HEK293 (cell line): ENCODE measurements around the gene SPECC1.

Experiments
- CTCF ChIA-PET: fragments of 350-600 bp; formaldehyde crosslinking; extraction: SDS; loops from one replicate; lab custom pipeline; 2021; ENCODE audit warnings: antibody characterized with exemption; lab: Yijun Ruan, JAX
- POLR2A ChIA-PET: fragments of 300-600 bp; formaldehyde crosslinking; extraction: SDS; loops from one replicate; lab custom pipeline; 2020; ENCODE audit warnings: antibody characterized with exemption, inconsistent platforms; lab: Yijun Ruan, JAX
- H3K27ac ChIP-seq: fragments of 200-500 bp; sonication (Bioruptor generic); 2 replicates; pipeline ENCODE4 v1.5.1; 2014; ENCODE audit warnings: low read depth, low read length, control low read depth, inconsistent platforms; ENCODE audit errors: extremely low read depth
- H3K36me3 ChIP-seq, 2 experiments: fragments of 200-500 bp in 1 of 2; sonication (Bioruptor generic) in 1 of 2; 1 replicate in 1 of 2; 2 replicates in 1 of 2; pipeline ENCODE4 v1.5.1; 2014 to 2017; ENCODE audit warnings: inconsistent platforms in 2 of 2, low read length in 2 of 2; ENCODE audit not compliant: control insufficient read depth in 2 of 2, insufficient read depth in 1 of 2
- H3K4me1 ChIP-seq: fragments of 200-500 bp; sonication (Bioruptor generic); 2 replicates; pipeline ENCODE4 v1.5.1; 2014; ENCODE audit warnings: mild to moderate bottlenecking, low read length, inconsistent platforms; ENCODE audit not compliant: control insufficient read depth, insufficient read depth
- H3K4me3 ChIP-seq: 2 replicates; pipeline ENCODE4 v1.5.1; 2011; ENCODE audit warnings: low read depth, mild to moderate bottlenecking, control low read depth, low read length, moderate library complexity
- H3K9me3 ChIP-seq: fragments of 200-500 bp; sonication (Bioruptor generic); 2 replicates; pipeline ENCODE4 v1.5.1; 2014; ENCODE audit warnings: low read depth, low read length, inconsistent platforms; ENCODE audit not compliant: control insufficient read depth, insufficient read depth
- BCL11A ChIP-seq: fragments of 450-650 bp; formaldehyde crosslinking; IDR thresholded peaks from 2 replicates; pipeline ENCODE4 v1.5.1; 2016; ENCODE audit warnings: low read depth, missing biosample characterization, missing genetic modification characterization
- EGR2 ChIP-seq: fragments of 450-650 bp; formaldehyde crosslinking; IDR thresholded peaks from 2 replicates; pipeline ENCODE4 v1.5.1; 2016; ENCODE audit warnings: low read depth, missing biosample characterization, missing genetic modification characterization
- GLIS2 ChIP-seq: fragments of 450-650 bp; formaldehyde crosslinking; IDR thresholded peaks from 2 replicates; pipeline ENCODE4 v1.5.1; 2016; ENCODE audit warnings: missing biosample characterization, missing genetic modification characterization
- KLF9 ChIP-seq: fragments of 450-650 bp; formaldehyde crosslinking; IDR thresholded peaks from 2 replicates; pipeline ENCODE4 v1.5.1; 2016; ENCODE audit warnings: missing biosample characterization, missing genetic modification characterization, low read depth
- OSR2 ChIP-seq: fragments of 450-650 bp; formaldehyde crosslinking; IDR thresholded peaks from 2 replicates; pipeline ENCODE4 v1.5.1; 2016; ENCODE audit warnings: missing biosample characterization, missing genetic modification characterization
- SP2 ChIP-seq: fragments of 450-650 bp; formaldehyde crosslinking; IDR thresholded peaks from 2 replicates; pipeline ENCODE4 v1.5.1; 2016; ENCODE audit warnings: missing biosample characterization, missing genetic modification characterization
- SP7 ChIP-seq: fragments of 450-650 bp; formaldehyde crosslinking; IDR thresholded peaks from 2 replicates; pipeline ENCODE4 v1.5.1; 2016; ENCODE audit warnings: missing biosample characterization, missing genetic modification characterization
- ZFHX2 ChIP-seq: fragments of 450-650 bp; formaldehyde crosslinking; conservative IDR thresholded peaks from 2 replicates; pipeline ENCODE4 v1.5.1; 2016; ENCODE audit warnings: missing biosample characterization, missing genetic modification characterization
- ZFP69B ChIP-seq: fragments of 450-650 bp; formaldehyde crosslinking; IDR thresholded peaks from 2 replicates; pipeline ENCODE4 v1.5.1; 2016; ENCODE audit warnings: missing biosample characterization, missing genetic modification characterization
- ZNF202 ChIP-seq: fragments of 450-650 bp; formaldehyde crosslinking; IDR thresholded peaks from 2 replicates; pipeline ENCODE4 v1.5.1; 2016; ENCODE audit warnings: missing biosample characterization, missing genetic modification characterization, borderline replicate concordance
- ZNF223 ChIP-seq: fragments of 450-650 bp; formaldehyde crosslinking; IDR thresholded peaks from 2 replicates; pipeline ENCODE4 v1.5.1; 2016; ENCODE audit warnings: missing biosample characterization, missing genetic modification characterization
- ZNF23 ChIP-seq: fragments of 450-650 bp; formaldehyde crosslinking; IDR thresholded peaks from 2 replicates; pipeline ENCODE4 v1.5.1; 2016; ENCODE audit warnings: missing biosample characterization, missing genetic modification characterization, borderline replicate concordance
- ZNF426 ChIP-seq: fragments of 450-650 bp; formaldehyde crosslinking; IDR thresholded peaks from 2 replicates; pipeline ENCODE4 v1.5.1; 2017; ENCODE audit warnings: missing biosample characterization, missing genetic modification characterization, mild to moderate bottlenecking, inconsistent platforms, moderate library complexity
- ZNF433 ChIP-seq: fragments of 450-650 bp; formaldehyde crosslinking; IDR thresholded peaks from 2 replicates; pipeline ENCODE4 v1.5.1; 2016; ENCODE audit warnings: missing biosample characterization, missing genetic modification characterization, low read depth
- ZNF473 ChIP-seq: fragments of 450-650 bp; formaldehyde crosslinking; IDR thresholded peaks from 2 replicates; pipeline ENCODE4 v1.5.1; 2017; ENCODE audit warnings: missing biosample characterization, missing genetic modification characterization
- ZNF501 ChIP-seq: fragments of 450-650 bp; formaldehyde crosslinking; IDR thresholded peaks from 2 replicates; pipeline ENCODE4 v1.5.1; 2016; ENCODE audit warnings: missing biosample characterization, missing genetic modification characterization
- ZNF621 ChIP-seq: fragments of 450-650 bp; formaldehyde crosslinking; IDR thresholded peaks from 2 replicates; pipeline ENCODE4 v1.5.1; 2017; ENCODE audit warnings: missing biosample characterization, missing genetic modification characterization
- ZNF654 ChIP-seq: fragments of 450-650 bp; formaldehyde crosslinking; IDR thresholded peaks from 2 replicates; pipeline ENCODE4 v1.5.1; 2016; ENCODE audit warnings: low read depth, missing biosample characterization, missing genetic modification characterization
- ZNF837 ChIP-seq: fragments of 450-650 bp; formaldehyde crosslinking; IDR thresholded peaks from 2 replicates; pipeline ENCODE4 v1.5.1; 2016; ENCODE audit warnings: missing biosample characterization, missing genetic modification characterization
- ZSCAN16 ChIP-seq: fragments of 450-650 bp; formaldehyde crosslinking; IDR thresholded peaks from 2 replicates; pipeline ENCODE4 v1.5.1; 2016; ENCODE audit warnings: missing biosample characterization, missing genetic modification characterization
- TF ChIP-seq, protein P1 (sequence below): fragments of 450-650 bp; formaldehyde crosslinking; IDR thresholded peaks from 2 replicates; pipeline ENCODE4 v1.5.1; 2016; ENCODE audit warnings: missing biosample characterization, missing genetic modification characterization
- TF ChIP-seq, protein P2 (sequence below): fragments of 450-650 bp; formaldehyde crosslinking; IDR thresholded peaks from 2 replicates; pipeline ENCODE4 v1.5.1; 2016; ENCODE audit warnings: missing biosample characterization, missing genetic modification characterization
- TF ChIP-seq, protein P3 (sequence below): fragments of 450-650 bp; formaldehyde crosslinking; IDR thresholded peaks from 2 replicates; pipeline ENCODE4 v1.5.1; 2016; ENCODE audit warnings: missing biosample characterization, missing genetic modification characterization
- TF ChIP-seq, protein P4 (sequence below): fragments of 450-650 bp; formaldehyde crosslinking; IDR thresholded peaks from 2 replicates; pipeline ENCODE4 v1.5.1; 2016; ENCODE audit warnings: missing biosample characterization, missing genetic modification characterization
- TF ChIP-seq, protein P5 (sequence below): fragments of 450-650 bp; formaldehyde crosslinking; optimal IDR thresholded peaks from 2 replicates; pipeline ENCODE3; 2016; ENCODE audit warnings: missing biosample characterization, mild to moderate bottlenecking, missing genetic modification characterization

Gene SPECC1

DNA sequence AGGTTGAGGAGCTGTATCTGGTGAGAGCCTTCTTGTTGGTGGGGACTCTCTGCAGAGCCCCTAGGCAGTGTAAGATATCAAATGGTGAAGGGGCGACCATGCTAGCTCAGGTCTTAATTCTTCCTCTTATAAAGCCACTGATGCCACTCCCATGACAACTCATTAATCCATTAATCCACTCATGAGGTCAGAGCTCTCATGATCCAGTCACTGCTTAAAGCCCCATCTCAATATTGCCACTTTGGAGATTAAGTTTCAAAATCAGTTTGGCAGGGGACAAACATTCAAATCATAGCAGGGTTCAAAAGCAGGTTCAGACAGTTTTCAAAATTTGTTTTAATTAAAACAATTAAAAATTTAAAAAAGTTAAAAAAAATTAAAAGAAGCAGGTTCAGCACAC is 13.1 kb upstream of the SPECC1 start:
- TF ChIP-seq, protein P1, sequence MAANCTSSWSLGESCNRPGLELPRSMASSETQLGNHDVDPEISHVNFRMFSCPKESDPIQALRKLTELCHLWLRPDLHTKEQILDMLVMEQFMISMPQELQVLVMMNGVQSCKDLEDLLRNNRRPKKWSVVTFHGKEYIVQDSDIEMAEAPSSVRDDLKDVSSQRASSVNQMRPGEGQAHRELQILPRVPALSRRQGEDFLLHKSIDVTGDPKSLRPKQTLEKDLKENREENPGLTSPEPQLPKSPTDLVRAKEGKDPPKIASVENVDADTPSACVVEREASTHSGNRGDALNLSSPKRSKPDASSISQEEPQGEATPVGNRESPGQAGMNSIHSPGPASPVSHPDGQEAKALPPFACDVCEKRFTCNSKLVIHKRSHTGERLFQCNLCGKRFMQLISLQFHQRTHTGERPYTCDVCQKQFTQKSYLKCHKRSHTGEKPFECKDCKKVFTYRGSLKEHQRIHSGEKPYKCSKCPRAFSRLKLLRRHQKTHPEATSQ (tag by site-specific recombination) = no peak
- TF ChIP-seq ZNF837 (no peak), ZNF23 (tag by site-specific recombination) (no peak), ZNF433 (tag by site-specific recombination) (no peak), ZNF621 (no peak), ZNF202 (tag by site-specific recombination) (no peak), SP2 (tag by site-specific recombination) (no peak), ZNF426 (tag by site-specific recombination) (no peak), ZNF223 (tag by site-specific recombination) (no peak), ZNF473 (tag by site-specific recombination) (no peak), OSR2 (no peak), ZNF501 (tag by site-specific recombination) (no peak), SP7 (tag by site-specific recombination) (no peak)
- Histone ChIP-seq H3K9me3 (no peaks in the 10 kb centered on the region), H3K4me3 (no peak overlapping the region), H3K36me3 (no peaks in the 10 kb centered on the region; a peak in 1 of 3 replicates), H3K27ac (no peak overlapping the region), H3K4me1 (no peaks in the 10 kb centered on the region)
- POLR2A ChIA-PET = interaction anchor here (0.6 to 1.7 kb wide), 2 partner anchors 13 to 95 kb away, joined by 4 to 7 read pairs; partner anchors contain the start of gene SPECC1
- CTCF ChIA-PET = interaction anchor here (1.2 to 1.9 kb wide), 5 partner anchors 13 to 125 kb away, joined by 3 to 14 read pairs (median 7); partner anchors contain the start of gene SPECC1

DNA sequence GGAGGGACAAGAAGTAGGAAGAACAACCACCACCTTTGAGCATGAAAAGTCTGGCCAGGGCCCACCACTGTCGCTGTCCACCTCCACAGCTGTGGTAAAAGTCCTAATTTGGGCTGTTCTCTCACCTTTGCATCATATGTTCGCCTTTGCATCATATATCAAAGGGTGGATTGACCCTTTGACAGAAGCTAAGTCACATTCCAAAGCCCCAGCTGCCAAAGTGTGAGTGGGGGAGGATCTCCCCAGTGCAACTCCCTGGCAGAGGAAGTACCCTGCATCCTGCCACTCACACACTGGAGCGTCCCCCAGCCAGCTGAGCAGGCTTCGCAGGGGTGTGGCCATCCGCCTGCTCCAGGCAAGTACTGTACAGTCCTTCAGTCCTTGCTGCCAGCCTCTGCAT is 12.7 kb upstream of the SPECC1 start:
- Histone ChIP-seq H3K4me1 (no peaks in the 10 kb centered on the region), H3K9me3 (no peaks in the 10 kb centered on the region), H3K27ac (no peak overlapping the region), H3K36me3 (no peaks in the 10 kb centered on the region; a peak in 1 of 3 replicates), H3K4me3 (no peak overlapping the region)
- CTCF ChIA-PET = interaction anchor here (1.2 to 1.9 kb wide), 5 partner anchors 12 to 124 kb away, joined by 3 to 14 read pairs (median 7); partner anchors contain the start of gene SPECC1
- POLR2A ChIA-PET = interaction anchor here (0.8 to 1.7 kb wide), 2 partner anchors 12 to 19 kb away, joined by 3 to 7 read pairs; partner anchors contain the start of genes AKAP10 and SPECC1
- TF ChIP-seq ZFHX2 (tag by site-specific recombination) (peak; percentile 56), KLF9 (0 out of 2 replicates have a peak, but pooled peaks have one; percentile 23), SP2 (tag by site-specific recombination) (peak; percentile 38; the same call in 1 of the 2 replicates), ZFP69B (0 out of 2 replicates have a peak, but pooled peaks have one; percentile 55), OSR2 (0 out of 2 replicates have a peak, but pooled peaks have one; percentile 6), ZNF654 (no peak), EGR2 (tag by site-specific recombination) (peak; percentile 44; the same call in 1 of the 2 replicates), GLIS2 (peak; percentile 43), SP7 (tag by site-specific recombination) (peak; percentile 30; the same call in 1 of the 2 replicates), ZSCAN16 (tag by site-specific recombination) (no peak), BCL11A (tag by site-specific recombination) (no peak)
- TF ChIP-seq, protein P2, sequence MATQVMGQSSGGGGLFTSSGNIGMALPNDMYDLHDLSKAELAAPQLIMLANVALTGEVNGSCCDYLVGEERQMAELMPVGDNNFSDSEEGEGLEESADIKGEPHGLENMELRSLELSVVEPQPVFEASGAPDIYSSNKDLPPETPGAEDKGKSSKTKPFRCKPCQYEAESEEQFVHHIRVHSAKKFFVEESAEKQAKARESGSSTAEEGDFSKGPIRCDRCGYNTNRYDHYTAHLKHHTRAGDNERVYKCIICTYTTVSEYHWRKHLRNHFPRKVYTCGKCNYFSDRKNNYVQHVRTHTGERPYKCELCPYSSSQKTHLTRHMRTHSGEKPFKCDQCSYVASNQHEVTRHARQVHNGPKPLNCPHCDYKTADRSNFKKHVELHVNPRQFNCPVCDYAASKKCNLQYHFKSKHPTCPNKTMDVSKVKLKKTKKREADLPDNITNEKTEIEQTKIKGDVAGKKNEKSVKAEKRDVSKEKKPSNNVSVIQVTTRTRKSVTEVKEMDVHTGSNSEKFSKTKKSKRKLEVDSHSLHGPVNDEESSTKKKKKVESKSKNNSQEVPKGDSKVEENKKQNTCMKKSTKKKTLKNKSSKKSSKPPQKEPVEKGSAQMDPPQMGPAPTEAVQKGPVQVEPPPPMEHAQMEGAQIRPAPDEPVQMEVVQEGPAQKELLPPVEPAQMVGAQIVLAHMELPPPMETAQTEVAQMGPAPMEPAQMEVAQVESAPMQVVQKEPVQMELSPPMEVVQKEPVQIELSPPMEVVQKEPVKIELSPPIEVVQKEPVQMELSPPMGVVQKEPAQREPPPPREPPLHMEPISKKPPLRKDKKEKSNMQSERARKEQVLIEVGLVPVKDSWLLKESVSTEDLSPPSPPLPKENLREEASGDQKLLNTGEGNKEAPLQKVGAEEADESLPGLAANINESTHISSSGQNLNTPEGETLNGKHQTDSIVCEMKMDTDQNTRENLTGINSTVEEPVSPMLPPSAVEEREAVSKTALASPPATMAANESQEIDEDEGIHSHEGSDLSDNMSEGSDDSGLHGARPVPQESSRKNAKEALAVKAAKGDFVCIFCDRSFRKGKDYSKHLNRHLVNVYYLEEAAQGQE (tag by site-specific recombination) = peak; percentile 90
- TF ChIP-seq, protein P3, sequence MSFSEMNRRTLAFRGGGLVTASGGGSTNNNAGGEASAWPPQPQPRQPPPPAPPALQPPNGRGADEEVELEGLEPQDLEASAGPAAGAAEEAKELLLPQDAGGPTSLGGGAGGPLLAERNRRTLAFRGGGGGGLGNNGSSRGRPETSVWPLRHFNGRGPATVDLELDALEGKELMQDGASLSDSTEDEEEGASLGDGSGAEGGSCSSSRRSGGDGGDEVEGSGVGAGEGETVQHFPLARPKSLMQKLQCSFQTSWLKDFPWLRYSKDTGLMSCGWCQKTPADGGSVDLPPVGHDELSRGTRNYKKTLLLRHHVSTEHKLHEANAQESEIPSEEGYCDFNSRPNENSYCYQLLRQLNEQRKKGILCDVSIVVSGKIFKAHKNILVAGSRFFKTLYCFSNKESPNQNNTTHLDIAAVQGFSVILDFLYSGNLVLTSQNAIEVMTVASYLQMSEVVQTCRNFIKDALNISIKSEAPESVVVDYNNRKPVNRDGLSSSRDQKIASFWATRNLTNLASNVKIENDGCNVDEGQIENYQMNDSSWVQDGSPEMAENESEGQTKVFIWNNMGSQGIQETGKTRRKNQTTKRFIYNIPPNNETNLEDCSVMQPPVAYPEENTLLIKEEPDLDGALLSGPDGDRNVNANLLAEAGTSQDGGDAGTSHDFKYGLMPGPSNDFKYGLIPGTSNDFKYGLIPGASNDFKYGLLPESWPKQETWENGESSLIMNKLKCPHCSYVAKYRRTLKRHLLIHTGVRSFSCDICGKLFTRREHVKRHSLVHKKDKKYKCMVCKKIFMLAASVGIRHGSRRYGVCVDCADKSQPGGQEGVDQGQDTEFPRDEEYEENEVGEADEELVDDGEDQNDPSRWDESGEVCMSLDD (tag by site-specific recombination) = no peak
- TF ChIP-seq, protein P4, sequence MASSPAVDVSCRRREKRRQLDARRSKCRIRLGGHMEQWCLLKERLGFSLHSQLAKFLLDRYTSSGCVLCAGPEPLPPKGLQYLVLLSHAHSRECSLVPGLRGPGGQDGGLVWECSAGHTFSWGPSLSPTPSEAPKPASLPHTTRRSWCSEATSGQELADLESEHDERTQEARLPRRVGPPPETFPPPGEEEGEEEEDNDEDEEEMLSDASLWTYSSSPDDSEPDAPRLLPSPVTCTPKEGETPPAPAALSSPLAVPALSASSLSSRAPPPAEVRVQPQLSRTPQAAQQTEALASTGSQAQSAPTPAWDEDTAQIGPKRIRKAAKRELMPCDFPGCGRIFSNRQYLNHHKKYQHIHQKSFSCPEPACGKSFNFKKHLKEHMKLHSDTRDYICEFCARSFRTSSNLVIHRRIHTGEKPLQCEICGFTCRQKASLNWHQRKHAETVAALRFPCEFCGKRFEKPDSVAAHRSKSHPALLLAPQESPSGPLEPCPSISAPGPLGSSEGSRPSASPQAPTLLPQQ (tag by site-specific recombination) = peak; percentile 64; the same call in 1 of the 2 replicates
- TF ChIP-seq, protein P5, sequence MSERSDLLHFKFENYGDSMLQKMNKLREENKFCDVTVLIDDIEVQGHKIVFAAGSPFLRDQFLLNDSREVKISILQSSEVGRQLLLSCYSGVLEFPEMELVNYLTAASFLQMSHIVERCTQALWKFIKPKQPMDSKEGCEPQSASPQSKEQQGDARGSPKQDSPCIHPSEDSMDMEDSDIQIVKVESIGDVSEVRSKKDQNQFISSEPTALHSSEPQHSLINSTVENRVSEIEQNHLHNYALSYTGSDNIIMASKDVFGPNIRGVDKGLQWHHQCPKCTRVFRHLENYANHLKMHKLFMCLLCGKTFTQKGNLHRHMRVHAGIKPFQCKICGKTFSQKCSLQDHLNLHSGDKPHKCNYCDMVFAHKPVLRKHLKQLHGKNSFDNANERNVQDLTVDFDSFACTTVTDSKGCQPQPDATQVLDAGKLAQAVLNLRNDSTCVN (tag by site-specific recombination) = no peak
